SJCRH30 (cell line): Measurements from ENCODE around the gene ZNF684. TPM values are rescaled to one million over a fixed set of nuclear protein-coding genes. Genes with fewer than 3 reads are reported as not detected.
"Not testable (repeated sequence)": the region's sequence is repeated elsewhere in the genome, so short reads cannot be mapped to it uniquely, and the experiment has no call there.

Source experiments
- DNase-seq, 2 experiments: peaks; one replicate each; pipeline ENCODE4 v3.0.0-alpha.2; 2015 to 2020
- H3K27ac ChIP-seq: fragments of 250-450 bp; sonication (Bioruptor Pico); 2 replicates; pipeline ENCODE4 v1.5.1; 2020; ENCODE audit warnings: mild to moderate bottlenecking, moderate library complexity
- H3K27me3 ChIP-seq: fragments of 250-450 bp; sonication (Bioruptor Pico); 2 replicates; pipeline ENCODE4 v1.5.1; 2020; ENCODE audit warnings: mild to moderate bottlenecking, moderate library complexity
- H3K36me3 ChIP-seq: fragments of 250-450 bp; sonication (Bioruptor Pico); 2 replicates; pipeline ENCODE4 v1.5.1; 2020; ENCODE audit warnings: mild to moderate bottlenecking, moderate library complexity
- H3K4me1 ChIP-seq: fragments of 250-450 bp; sonication (Bioruptor Pico); 2 replicates; pipeline ENCODE4 v1.5.1; 2020; ENCODE audit warnings: mild to moderate bottlenecking, moderate library complexity
- H3K4me3 ChIP-seq: fragments of 250-450 bp; sonication (Bioruptor Pico); 2 replicates; pipeline ENCODE4 v1.5.1; 2020; ENCODE audit warnings: mild to moderate bottlenecking, moderate library complexity
- H3K9me3 ChIP-seq: fragments of 250-450 bp; sonication (Bioruptor Pico); replicated peaks from 2 replicates; pipeline ENCODE4 v1.5.1; 2020; ENCODE audit warnings: mild to moderate bottlenecking, moderate library complexity
- total RNA-seq: library from RNA; depleted of rRNA; stranded (reverse); fragments of >200 nt; shearing (Covaris generic); gene quantifications from 2 replicates; pipeline ENCODE4 v1.2.3, GENCODE V29; 2014

Gene ZNF684
- total RNA-seq, 1 experiment from 2014 or later, result 10.5 TPM

DNA sequence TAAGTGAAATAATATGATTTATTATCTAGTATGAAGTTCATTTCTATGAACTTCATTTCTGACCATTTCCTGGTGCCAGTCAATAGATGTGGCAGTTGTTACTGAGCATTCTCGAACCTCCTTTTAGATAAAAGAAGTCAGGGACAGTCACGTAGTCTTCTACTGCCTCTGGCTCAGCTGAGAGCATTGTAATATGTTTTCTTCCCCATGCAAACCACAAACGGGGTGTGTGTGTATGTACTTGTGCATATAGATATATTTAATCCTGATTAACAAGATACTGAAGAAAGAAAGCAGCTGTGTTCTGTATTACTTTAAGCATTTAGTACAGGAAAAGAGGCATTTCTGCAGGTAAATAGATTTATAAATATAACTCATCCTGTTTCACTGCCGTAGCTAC, 21.6 kb downstream of the ZNF684 start:
- no peaks in the 10 kb centered on the region for H3K9me3 ChIP-seq
- DNase-seq, result no peak
- H3K36me3 ChIP-seq, result peaks cover 1% of the 10 kb centered on the region; the same call in 1 of the 2 replicates
- no peaks in the 10 kb centered on the region for H3K4me1 ChIP-seq
- H3K27ac ChIP-seq, result no peak overlapping the region
- H3K4me3 ChIP-seq, result no peak overlapping the region
- H3K27me3 ChIP-seq, result no peaks in the 10 kb centered on the region

DNA sequence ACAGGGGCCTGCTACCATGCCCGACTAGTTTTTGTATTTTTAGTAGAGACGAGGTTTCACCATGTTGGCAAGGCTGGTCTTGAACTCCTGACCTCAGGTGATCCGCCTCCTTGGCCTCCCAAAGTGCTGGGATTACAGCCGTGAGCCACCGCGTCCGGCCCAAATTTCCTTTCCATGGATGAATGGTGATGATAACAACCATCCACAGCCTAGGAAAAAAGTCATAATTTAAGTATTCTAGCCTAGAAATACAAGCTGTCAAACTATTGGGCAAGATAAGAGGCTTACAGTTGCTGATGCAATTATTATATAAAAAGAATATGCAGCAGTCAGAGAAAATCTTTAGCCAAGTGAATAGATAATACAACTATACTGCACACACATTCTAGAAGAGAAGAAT, 23.4 kb downstream of the ZNF684 start:
- not testable (repeated sequence) for H3K4me3 ChIP-seq, H3K36me3 ChIP-seq, DNase-seq, H3K9me3 ChIP-seq, H3K27me3 ChIP-seq, H3K27ac ChIP-seq, H3K4me1 ChIP-seq

DNA sequence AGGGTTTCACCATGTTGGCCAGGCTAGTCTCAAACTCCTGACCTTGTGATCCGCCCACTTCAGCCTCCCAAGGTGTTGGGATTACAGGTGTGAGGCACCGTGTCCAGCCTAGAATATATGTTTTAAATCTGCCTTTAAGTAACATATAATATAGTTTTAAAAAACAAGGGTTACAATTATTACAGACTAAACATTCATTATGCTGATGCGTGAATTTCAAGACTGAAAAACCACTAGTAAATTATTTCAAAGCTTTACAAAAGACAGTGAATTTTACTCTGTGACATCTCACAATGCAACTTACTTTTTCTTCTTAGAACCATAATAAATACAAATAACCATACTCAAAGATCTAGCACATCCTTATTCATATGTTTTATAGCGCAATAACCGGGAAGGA, 24.7 kb downstream of the ZNF684 start:
- Histone ChIP-seq H3K36me3 (no peaks in the 10 kb centered on the region), H3K27ac (no peak overlapping the region), H3K4me1 (no peaks in the 10 kb centered on the region), H3K4me3 (no peak overlapping the region), H3K9me3 (0 out of 2 replicates have a peak, but pooled peaks cover 2% of the 10 kb centered on the region), H3K27me3 (no peaks in the 10 kb centered on the region)
- DNase-seq, result no peak

DNA sequence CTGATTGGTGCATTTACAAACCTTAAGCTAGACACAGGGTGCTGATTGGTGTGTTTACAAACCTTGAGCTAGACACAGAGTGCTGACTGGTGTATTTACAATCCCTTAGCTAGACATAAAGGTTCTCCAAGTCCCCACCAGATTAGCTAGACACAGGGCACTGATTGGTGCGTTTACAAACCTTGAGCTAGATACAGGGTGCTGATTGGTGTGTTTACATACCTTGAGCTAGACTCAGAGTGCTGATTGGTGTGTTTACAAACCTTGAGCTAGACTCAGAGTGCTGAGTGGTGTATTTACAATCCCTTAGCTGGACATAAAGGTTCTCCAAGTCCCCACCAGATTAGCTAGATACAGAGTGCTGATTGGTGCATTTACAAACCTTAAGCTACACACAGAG, 26.8 kb downstream of the ZNF684 start:
- H3K36me3 ChIP-seq, H3K9me3 ChIP-seq, H3K27me3 ChIP-seq, DNase-seq, H3K27ac ChIP-seq, H3K4me3 ChIP-seq, H3K4me1 ChIP-seq: not testable (repeated sequence)

DNA sequence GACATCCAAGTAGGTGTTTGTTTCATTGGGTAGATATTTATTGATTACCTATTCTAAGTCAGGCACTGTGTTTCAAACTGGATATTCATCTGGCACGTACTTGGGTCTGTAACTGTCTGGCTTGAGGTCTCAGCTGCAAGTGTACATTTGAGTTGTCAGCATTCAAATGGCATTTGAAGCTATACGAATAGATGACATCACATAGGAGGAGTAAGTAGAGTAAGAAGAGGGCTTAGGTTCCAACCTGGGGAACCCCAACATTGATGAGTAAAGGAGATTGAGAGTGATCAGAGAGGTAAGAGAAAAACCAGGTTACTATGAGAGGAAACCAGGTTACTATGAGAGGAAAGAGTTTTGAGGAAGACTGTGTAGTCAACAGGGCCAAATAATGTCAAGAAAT, 30.7 kb downstream of the ZNF684 start:
- DNase-seq, result no peak
- Histone ChIP-seq H3K36me3 (no peaks in the 10 kb centered on the region), H3K27me3 (no peaks in the 10 kb centered on the region), H3K4me3 (no peak overlapping the region), H3K27ac (no peak overlapping the region), H3K9me3 (0 out of 2 replicates have a peak, but pooled peaks cover 2% of the 10 kb centered on the region), H3K4me1 (no peaks in the 10 kb centered on the region)

DNA sequence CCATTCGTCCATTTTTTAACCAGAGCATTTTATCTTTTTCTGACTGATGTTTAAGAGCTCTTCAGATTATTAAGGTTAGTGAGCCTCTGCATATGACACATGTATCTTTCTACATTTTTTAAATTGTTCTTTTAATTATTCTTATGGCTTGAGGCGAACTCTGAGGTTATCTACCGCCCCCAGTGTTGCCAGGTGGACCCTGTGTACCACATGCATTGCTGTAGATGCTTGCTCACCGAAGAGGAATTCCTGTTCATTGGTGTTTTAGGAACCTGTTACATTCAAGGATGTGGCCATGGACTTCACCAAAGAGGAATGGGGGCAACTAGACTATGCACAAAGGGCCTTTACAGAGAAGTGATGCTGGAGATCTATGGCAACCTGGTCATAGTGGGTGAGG, 31.8 kb downstream of the ZNF684 start:
- no peak for DNase-seq
- Histone ChIP-seq H3K36me3 (no peaks in the 10 kb centered on the region), H3K4me1 (no peaks in the 10 kb centered on the region), H3K4me3 (no peak overlapping the region), H3K27ac (no peak overlapping the region), H3K9me3 (0 out of 2 replicates have a peak, but pooled peaks cover 2% of the 10 kb centered on the region), H3K27me3 (no peaks in the 10 kb centered on the region)

DNA sequence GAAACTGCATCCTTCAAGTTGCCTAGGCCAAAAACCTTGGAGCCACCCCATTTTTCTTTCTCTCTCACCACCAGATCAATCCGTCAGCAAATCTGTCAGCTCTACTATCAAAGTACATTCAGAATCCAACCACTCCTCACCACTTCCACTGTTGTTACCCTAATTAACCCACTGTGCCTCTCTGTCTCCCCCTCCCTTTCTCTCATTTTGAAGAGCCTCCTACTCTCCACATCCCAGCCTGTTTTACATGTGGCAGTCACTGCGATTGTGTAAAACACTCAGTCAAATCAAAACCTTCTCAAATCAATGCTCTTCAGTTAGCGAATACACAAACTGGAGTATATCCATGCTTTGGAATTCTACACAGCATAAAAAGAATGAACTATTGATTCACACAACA, 33.1 kb downstream of the ZNF684 start:
- H3K4me3 ChIP-seq, result no peak overlapping the region
- no peaks in the 10 kb centered on the region for H3K4me1 ChIP-seq
- 0 out of 2 replicates have a peak, but pooled peaks cover 2% of the 10 kb centered on the region for H3K9me3 ChIP-seq
- no peaks in the 10 kb centered on the region for H3K27me3 ChIP-seq
- DNase-seq, result no peak
- H3K36me3 ChIP-seq, result no peaks in the 10 kb centered on the region
- H3K27ac ChIP-seq, result no peak overlapping the region

DNA sequence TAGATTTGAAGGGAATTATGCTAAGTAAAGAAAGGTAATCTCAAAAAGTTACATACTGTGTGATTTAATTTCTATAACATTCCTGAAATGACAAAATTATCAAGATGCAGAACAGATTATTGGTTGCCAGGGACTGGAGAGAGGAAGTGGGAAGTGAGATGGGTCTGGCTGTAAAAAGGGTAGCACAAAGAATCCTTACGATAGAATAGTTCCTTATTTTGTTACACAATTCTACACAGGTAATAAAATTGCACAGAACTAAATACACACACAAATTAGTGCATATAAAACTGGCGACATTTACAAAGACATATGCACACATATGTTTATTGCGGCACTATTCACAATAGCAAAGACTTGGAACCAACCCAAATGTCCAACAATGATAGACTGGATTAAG, 33.5 kb downstream of the ZNF684 start:
- Histone ChIP-seq H3K27ac (no peak overlapping the region), H3K4me1 (no peaks in the 10 kb centered on the region), H3K4me3 (no peak overlapping the region), H3K9me3 (0 out of 2 replicates have a peak, but pooled peaks cover 2% of the 10 kb centered on the region), H3K36me3 (no peaks in the 10 kb centered on the region), H3K27me3 (no peaks in the 10 kb centered on the region)
- DNase-seq, result no peak

DNA sequence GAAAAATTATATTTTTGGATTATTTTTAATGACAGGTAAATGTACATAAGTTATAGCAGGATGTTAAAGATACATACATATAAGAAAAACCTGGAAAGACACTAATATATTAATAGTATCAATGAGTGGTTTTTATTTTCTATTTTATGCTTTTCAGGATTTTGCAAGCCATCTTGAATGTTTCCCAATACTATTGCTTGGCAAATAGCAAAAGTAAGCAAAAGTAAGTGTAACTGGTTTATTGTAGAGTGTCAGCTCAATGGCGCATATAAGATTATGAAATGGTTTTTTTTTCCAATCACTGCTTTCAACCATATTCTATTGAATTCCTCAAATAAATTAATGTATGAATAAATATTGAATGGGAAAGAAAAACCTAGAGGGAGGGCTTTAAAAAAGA, 36.4 kb downstream of the ZNF684 start:
- Histone ChIP-seq H3K36me3 (no peaks in the 10 kb centered on the region), H3K27me3 (no peaks in the 10 kb centered on the region), H3K4me3 (no peak overlapping the region), H3K4me1 (no peaks in the 10 kb centered on the region), H3K9me3 (no peaks in the 10 kb centered on the region), H3K27ac (no peak overlapping the region)
- no peak for DNase-seq

DNA sequence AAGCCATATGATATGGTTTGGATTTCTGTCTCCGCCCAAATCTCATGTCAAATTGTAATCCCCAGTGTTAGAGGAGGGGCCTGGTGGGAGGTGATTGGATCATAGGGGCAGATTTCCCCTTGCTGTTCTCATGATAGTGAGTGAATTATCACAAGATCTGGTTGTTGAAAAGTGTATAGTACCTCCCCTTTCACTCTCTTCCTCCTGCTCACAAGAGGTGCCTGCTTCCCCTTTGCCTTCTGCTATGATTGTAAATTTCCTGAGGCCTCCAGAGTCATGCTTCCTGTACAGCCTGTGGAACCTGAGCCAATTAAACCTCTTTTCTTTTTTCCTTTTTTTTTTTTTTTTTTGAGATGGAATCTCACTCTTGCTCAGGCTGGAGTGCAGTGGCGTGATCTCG, 43.4 kb downstream of the ZNF684 start:
- not testable (repeated sequence) for DNase-seq

DNA sequence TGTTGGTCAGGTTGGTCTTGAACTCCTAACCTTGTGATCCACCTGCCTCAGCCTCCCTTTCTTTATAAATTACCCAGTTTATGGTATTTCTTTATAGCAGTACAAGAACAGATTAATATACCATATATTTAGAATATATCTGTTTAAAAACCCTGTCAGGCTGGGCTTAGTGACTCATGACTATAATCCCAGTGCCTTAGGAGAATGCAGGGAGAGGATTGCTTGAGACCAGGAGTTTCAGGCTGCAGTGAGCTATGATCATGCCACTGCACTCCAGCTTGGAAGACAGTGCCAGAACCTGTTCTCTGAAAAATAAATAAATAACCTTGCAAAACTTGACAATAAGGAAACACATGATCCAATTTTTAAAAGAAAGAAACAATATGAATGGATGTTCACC, 43.9 kb downstream of the ZNF684 start:
- Histone ChIP-seq H3K9me3 (no peaks in the 10 kb centered on the region; the same call in 1 of the 2 replicates), H3K36me3 (no peaks in the 10 kb centered on the region), H3K27ac (no peak overlapping the region), H3K27me3 (no peaks in the 10 kb centered on the region), H3K4me3 (no peak overlapping the region), H3K4me1 (no peaks in the 10 kb centered on the region)
- no peak for DNase-seq

More for the DNA sequence above, 43.4 kb downstream of the ZNF684 start:
- H3K4me3 ChIP-seq, H3K27me3 ChIP-seq, H3K36me3 ChIP-seq, H3K9me3 ChIP-seq, H3K4me1 ChIP-seq, H3K27ac ChIP-seq: not testable (repeated sequence)

DNA sequence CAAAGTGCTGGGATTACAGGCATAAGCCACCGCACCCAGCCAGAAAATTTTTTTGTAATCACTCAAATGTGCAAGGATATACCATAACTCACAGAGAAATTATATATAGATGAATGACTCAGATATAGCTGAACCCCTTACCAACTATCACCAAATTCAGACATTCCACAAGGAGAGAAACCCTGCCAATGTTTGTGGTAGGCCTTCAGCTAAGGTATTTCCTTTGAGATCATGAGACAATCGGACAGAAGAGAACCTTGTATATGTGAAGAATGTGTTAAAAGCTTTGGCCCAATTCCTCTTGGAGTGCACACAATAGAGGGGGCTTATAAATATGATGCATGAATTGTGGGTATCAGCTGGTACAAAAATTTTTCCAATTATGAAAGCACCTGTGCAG, 50.7 kb downstream of the ZNF684 start:
- Histone ChIP-seq H3K27me3 (no peaks in the 10 kb centered on the region), H3K4me3 (no peak overlapping the region)

DNA sequence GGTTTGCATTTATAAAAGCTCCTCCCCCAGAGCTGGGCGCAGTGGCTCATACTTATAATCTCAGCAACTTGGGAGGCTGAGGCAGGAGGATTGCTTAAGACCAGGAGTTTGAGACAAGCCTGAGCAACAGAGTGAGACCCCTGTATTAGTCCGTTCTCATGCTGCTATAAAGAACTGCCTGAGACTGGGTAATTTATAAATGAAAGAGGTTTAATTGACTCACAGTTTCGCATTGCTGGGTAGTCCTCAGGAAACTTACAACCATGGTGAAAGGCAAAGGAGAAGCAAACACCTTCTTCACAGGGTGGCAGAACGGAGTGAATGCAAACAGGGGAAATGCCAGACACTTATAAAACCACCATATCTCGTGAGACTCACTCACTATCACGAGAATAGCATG, 52.5 kb downstream of the ZNF684 start:
- 0 out of 2 replicates have a peak, but pooled peaks cover 3% of the 10 kb centered on the region for H3K27me3 ChIP-seq
- peaks cover 3% of the 10 kb centered on the region; the same call in 1 of the 2 replicates for H3K4me1 ChIP-seq
- no peak overlapping the region for H3K4me3 ChIP-seq
- H3K9me3 ChIP-seq, result no peaks in the 10 kb centered on the region
- DNase-seq, result no peak
- H3K27ac ChIP-seq, result no peak overlapping the region
- no peaks in the 10 kb centered on the region for H3K36me3 ChIP-seq

More for the DNA sequence above, 50.7 kb downstream of the ZNF684 start:
- no peak for DNase-seq
- H3K27ac ChIP-seq, result no peak overlapping the region
- no peaks in the 10 kb centered on the region; the same call in 1 of the 2 replicates for H3K9me3 ChIP-seq
- H3K4me1 ChIP-seq, result peaks cover 3% of the 10 kb centered on the region; the same call in 1 of the 2 replicates
- no peaks in the 10 kb centered on the region for H3K36me3 ChIP-seq

DNA sequence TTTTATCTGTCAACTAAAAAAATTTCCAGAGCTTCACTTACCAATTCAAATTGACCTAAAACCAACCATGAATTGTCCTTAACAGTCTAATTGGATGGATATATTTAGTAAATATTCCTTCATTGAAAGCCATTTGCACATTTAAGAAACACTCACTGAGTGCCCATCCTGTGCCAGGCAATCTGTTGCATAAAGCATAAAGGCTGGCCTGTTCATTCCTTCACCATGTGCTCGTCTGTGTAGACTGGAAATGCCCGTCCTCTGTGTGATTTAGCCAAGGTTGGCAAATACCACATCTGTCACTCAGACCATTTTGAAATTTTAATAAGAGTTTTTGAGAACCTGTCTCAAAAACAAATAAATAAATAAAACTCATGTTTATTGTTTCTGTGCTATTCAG, 57.1 kb downstream of the ZNF684 start:
- Histone ChIP-seq H3K9me3 (no peaks in the 10 kb centered on the region), H3K36me3 (no peaks in the 10 kb centered on the region), H3K27ac (no peak overlapping the region), H3K4me3 (no peak overlapping the region), H3K27me3 (0 out of 2 replicates have a peak, but pooled peaks cover 3% of the 10 kb centered on the region), H3K4me1 (peaks cover 2% of the 10 kb centered on the region; the same call in 1 of the 2 replicates)
- no peak for DNase-seq

DNA sequence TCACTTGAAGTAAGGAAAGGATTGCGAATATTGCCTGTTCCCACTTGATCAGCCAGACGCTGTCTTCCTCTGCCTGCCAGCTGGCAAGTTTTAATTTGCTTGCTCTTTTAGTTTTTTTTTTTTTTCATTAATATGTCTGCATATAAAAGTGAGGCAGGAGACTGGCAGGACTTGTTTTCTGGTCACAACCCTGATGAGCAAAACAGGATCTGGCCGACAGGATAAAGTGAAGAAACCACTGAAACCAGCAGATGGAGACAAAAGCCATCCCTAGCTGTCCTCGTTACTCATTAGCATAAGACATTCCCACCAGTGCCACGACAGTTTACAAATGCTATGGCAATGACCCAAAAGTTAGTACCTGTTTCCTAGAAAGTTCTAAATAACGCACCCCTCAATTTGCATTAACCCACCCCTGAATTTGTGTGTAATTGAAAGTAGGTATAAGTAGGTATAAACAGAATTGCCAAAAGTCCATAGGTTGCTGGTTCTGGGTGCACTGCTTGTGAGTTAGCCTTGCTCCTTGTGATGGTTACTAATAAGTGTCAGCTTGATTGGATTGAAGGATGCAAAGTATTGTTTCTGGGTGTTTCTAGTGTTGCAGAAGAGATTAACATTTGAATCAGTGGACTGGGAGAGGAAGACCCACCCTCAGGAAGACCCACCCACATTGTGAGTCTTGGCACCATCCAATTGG, 60.8 kb downstream of the ZNF684 start:
- Histone ChIP-seq H3K27ac (no peak overlapping the region), H3K27me3 (0 out of 2 replicates have a peak, but pooled peaks cover 3% of the 10 kb centered on the region), H3K36me3 (no peaks in the 10 kb centered on the region), H3K4me3 (no peak overlapping the region), H3K4me1 (0 out of 2 replicates have a peak, but pooled peaks cover 4% of the 10 kb centered on the region), H3K9me3 (no peaks in the 10 kb centered on the region)
- peak; percentile 18 to 49 for DNase-seq
